ENCODE results near the gene TLX2. TPM values are rescaled to one million over a fixed set of nuclear protein-coding genes. Genes with fewer than 3 reads are reported as not detected.
"Not testable (repeated sequence)": the region's sequence is repeated elsewhere in the genome, so short reads cannot be mapped to it uniquely, and the experiment has no call there.

TLX2 gene
- total RNA-seq, 1 donor from 2014 or later: not detected

DNA sequence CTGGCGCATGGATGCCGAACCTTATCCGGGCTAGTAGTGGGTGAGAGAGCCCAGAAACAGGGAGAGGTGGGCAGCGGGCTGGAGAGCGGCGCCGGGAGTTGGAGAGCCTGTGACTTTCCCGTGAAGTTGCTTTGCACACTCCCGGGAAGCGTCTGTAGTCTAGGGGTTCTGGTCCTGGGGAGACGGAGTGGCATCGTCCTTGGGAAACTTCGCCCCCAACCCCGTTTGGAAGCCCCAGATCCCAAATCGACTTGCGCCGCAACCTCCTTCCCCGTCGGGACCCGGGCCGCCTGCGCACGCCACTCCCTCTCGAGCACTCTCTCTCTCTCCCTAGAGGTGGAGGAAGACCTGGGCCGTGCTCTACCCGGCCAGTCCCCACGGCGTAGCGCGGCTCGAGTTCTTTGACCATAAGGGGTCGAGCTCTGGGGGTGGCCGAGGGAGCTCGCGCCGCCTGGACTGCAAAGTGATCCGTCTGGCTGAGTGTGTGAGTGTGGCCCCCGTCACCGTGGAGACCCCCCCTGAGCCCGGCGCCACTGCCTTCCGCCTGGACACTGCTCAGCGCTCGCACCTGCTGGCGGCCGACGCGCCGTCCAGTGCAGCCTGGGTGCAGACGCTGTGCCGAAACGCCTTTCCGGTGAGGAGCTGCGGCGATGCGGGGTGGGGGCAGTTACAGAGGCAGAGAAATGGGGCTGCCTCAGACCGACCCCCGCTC is 40.7 kb downstream of the TLX2 start:
- DNase-seq: peak; percentile 37

DNA sequence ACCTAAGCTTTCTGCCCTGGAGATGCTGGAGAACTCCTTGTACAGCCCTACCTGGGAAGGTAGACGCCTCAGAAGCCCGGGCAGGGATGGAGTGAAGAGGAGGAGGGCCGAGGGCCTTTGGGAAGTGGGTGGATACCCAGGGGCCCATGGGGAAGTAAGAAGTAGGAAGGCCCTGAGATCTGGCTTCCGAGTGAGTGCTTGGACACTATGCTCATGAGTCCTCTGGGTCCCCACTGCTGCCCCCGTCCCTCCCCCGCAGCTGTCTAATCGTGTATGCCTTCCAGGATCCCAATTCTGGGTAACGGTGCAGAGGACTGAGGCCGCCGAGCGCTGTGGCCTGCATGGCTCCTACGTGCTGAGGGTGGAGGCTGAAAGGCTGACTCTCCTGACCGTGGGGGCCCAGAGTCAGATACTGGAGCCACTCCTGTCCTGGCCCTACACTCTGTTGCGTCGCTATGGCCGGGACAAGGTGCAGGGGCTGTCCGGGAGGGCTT is 41.4 kb downstream of the TLX2 start:
- DNase-seq: no peak

DNA sequence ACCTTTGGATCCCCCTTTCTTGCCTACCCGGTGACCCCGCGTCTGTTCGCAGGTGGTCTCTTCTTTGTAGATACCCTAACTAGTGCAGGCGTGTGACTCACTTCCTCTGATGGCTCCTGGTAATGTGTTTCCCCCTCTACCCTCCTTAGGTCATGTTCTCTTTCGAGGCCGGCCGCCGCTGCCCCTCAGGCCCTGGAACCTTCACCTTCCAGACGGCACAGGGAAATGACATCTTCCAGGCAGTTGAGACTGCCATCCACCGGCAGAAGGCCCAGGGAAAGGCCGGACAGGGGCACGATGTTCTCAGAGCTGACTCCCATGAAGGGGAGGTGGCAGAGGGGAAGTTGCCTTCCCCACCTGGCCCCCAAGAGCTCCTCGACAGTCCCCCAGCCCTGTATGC is 41.9 kb downstream of the TLX2 start:
- DNase-seq: no peak

GRCh38 chr2:74556831-74557370 is 42.7 kb downstream of the TLX2 start:
- no peak for DNase-seq

DNA sequence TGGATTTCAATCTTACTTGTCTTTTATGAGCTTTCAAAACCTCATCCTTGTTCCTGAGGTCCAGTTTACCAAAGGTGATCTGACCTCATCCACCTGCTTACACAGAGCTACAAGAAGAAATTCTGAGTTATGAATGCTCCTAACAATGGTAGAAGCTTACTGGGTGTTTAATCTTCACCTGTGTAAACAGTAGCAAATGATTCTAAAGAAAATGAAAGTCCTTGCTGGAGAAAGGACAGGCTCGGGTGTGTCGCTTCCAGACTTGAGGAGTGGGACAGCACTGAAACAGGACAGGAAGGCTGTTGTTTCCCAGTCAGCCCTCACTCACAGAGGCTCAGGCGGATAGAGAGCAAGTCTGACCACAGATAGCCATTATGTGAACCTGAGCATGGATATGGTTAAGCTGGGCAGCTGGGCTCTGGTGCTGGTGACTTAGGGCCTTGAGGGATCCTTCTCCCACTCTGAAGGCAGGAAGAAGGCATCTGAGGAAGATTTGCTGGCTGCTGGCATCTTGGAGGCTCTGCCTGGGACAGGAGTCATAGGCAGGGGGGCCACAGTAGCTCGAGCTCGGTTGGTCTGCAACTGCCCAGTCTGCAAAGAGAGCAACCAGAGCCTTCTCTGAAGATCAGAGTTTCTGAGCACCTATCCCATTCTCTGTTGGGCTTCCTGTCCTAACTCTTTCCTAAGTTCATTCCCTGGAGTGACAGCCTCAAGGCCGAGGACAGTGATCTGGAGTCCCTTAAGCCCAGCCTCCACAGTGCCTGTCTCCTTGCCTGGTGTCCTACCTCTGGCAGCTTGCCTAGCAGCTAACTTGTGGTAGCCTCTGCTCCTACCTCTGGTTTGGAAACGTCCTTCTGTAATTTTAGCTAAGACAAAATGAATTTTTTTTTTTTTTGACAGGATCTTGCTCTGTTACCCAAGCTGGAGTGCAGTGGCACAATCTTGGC is 44.3 kb downstream of the TLX2 start:
- no peak for DNase-seq

- no peak for DNase-seq
These were observed 45.7 kb downstream of the TLX2 start for GRCh38 chr2:74559912-74560311.

- DNase-seq: no peak
These were observed 46.3 kb downstream of the TLX2 start for GRCh38 chr2:74560591-74560990.

GRCh38 chr2:74561022-74561421 is 46.8 kb downstream of the TLX2 start:
- DNase-seq: not testable (repeated sequence)

DNA sequence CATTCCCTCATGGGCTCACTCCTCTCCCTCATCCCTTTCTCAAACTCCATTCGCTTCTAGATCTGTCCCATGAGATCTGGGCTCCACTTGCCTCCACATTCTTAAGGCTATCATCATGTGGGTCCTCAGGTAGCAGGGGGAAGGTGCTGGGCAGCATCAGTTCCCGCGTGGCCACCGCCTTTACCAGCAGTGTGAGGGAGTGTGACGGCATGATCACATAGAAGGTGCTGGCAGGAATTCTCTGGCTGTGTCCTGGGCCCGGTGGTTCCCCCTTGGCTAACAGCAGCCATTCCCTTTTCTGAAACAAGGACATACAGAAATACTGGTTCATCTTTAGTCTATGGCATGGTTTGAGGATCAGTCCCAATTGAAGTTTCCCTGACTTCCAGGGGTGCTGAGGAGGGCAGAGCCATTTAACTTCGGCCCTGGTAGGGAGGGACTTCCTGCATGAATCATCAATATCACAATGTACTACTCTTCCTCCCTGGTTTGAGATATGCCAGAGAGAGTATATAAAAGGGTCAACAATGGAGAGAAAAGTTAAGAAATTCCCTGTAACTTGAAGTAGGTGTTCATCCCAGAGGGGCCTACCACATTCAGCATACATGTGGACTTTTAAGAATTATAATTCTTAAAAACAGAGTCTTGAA is 48.0 kb downstream of the TLX2 start:
- DNase-seq: no peak

- no peak for DNase-seq
These were observed 50.0 kb downstream of the TLX2 start for GRCh38 chr2:74564222-74564621.

DNA sequence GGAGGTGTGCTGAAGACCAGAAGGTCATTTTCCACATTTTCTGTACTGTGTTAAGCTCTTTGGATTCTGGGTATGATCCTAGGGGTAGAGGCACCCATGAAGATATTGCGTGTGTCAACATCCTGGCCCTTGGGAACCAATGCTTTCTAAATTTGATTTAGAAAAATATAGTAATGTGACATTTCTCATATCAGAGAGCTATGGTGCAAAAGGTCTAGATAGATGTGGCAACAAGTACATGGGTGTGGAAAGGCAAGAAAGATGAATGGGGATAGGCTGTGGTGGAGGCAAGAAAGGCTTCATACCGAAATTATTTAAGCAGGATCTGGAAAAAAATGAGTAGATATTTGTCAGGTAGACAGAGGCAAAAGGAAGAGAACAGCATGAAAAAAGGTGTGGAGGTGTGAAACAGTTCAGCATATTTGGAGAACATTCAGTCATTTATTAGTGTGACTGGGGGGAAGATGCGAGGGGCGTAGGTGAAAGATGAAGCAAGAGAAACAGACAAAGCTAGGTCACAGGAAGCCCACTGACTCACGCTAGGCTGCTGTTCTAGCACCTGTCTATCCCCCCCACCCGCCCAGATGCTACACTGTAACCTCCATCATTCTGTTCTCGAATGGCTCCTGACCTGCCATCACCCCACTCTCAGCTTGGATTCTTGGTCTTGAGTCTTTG is 52.0 kb downstream of the TLX2 start:
- no peak for DNase-seq

DNA sequence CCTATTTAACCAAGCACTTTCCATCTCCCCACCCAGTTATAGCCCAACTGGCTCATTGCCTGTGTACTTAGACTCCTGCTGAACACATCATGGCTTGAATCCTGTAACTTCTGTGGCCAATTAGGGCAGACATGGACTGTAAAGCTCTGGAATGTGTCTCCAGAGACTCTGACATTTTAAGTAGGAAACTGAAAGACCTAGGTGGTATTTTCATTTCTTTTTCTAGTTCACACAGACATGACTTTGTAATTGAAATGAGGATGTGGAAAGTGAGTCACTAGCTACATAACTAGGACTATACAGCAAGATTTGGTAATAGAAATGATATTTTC is 52.5 kb downstream of the TLX2 start:
- DNase-seq: peak; percentile 13

Other genes with a start within 250 kb of the TLX2 start
- gene SLC4A5, start 171.0 kb upstream of the TLX2 start, total RNA-seq: 2.1 TPM
- 59.2 TPM for gene DCTN1, start 134.1 kb upstream of the TLX2 start, total RNA-seq
- 0.30 TPM for gene C2orf81, start 92.8 kb upstream of the TLX2 start, total RNA-seq
- gene WDR54, start 92.7 kb upstream of the TLX2 start, total RNA-seq: 5.7 TPM
- gene RTKN, start 72.5 kb upstream of the TLX2 start, total RNA-seq: 25.7 TPM
- gene INO80B, start 59.4 kb upstream of the TLX2 start, total RNA-seq: 6.8 TPM
- 20.1 TPM for gene WBP1, start 56.0 kb upstream of the TLX2 start, total RNA-seq
- gene MOGS, start 49.1 kb upstream of the TLX2 start, total RNA-seq: 28.7 TPM
- 17.8 TPM for gene MRPL53, start 41.8 kb upstream of the TLX2 start, total RNA-seq
- gene CCDC142, start 31.5 kb upstream of the TLX2 start, total RNA-seq: 17.5 TPM
- 10.5 TPM for gene TTC31, start 31.4 kb upstream of the TLX2 start, total RNA-seq
- 0.20 TPM for gene LBX2, start 14.8 kb upstream of the TLX2 start, total RNA-seq
- 8.1 TPM for gene PCGF1, start 6.8 kb upstream of the TLX2 start, total RNA-seq
- gene DQX1, start 11.8 kb downstream of the TLX2 start, total RNA-seq: 0.59 TPM
- 55.4 TPM for gene AUP1, start 15.3 kb downstream of the TLX2 start, total RNA-seq
- gene HTRA2, start 15.5 kb downstream of the TLX2 start, total RNA-seq: 18.1 TPM
- gene LOXL3, start 39.5 kb downstream of the TLX2 start, total RNA-seq: 3.7 TPM
- 6.2 TPM for gene DOK1, start 40.3 kb downstream of the TLX2 start, total RNA-seq
- gene M1AP, start 133.9 kb downstream of the TLX2 start, total RNA-seq: 0.99 TPM
- gene SEMA4F, start 139.8 kb downstream of the TLX2 start, total RNA-seq: 3.2 TPM